Measurements from ENCODE around the gene MYL4.
"Not testable (repeated sequence)": the region's sequence is repeated elsewhere in the genome, so short reads cannot be mapped to it uniquely, and the experiment has no call there.

MYL4 gene

GRCh38 chr17:47208744-47209488, at the start of gene MYL4:
Gene MYL4 (plus strand): TSS chr17:47209348. CDS start chr17:47209423, 75 bp downstream.
- no peak for TF ChIP-seq CTCF (IDR thresholded peaks at IDR 0.05; ENCODE audit: low read depth, low read length, missing control alignments)
- no peak within 1 kb of the TSS for H3K4me3 ChIP-seq (replicated peaks; ENCODE audit: low read depth, low read length)
- DNase-seq (ENCODE audit: extremely low read depth, low read depth), result no peak

GRCh38 chr17:47162013-47162622, 47.0 kb upstream of the MYL4 start:
- DNase-seq (ENCODE audit: extremely low read depth, low read depth), result no peak
- H3K4me3 ChIP-seq (replicated peaks; ENCODE audit: low read depth, low read length), result no peak overlapping the region
- TF ChIP-seq CTCF (IDR thresholded peaks at IDR 0.05; ENCODE audit: low read depth, low read length, missing control alignments), result no peak

GRCh38 chr17:47164263-47164662, 44.9 kb upstream of the MYL4 start:
- DNase-seq (ENCODE audit: extremely low read depth, low read depth), result no peak
- TF ChIP-seq CTCF (IDR thresholded peaks at IDR 0.05; ENCODE audit: low read depth, low read length, missing control alignments), result no peak
- no peak overlapping the region for H3K4me3 ChIP-seq (replicated peaks; ENCODE audit: low read depth, low read length)

GRCh38 chr17:47165137-47165536, 44.0 kb upstream of the MYL4 start:
- no peak overlapping the region for H3K4me3 ChIP-seq (replicated peaks; ENCODE audit: low read depth, low read length)
- no peak for DNase-seq (ENCODE audit: extremely low read depth, low read depth)
- no peak for TF ChIP-seq CTCF (IDR thresholded peaks at IDR 0.05; ENCODE audit: low read depth, low read length, missing control alignments)

- DNase-seq (ENCODE audit: extremely low read depth, low read depth); H3K4me3 ChIP-seq (replicated peaks; ENCODE audit: low read depth, low read length): not testable (repeated sequence)
These were observed 42.3 kb upstream of the MYL4 start for GRCh38 chr17:47166854-47167253.

- H3K4me3 ChIP-seq (replicated peaks; ENCODE audit: low read depth, low read length); DNase-seq (ENCODE audit: extremely low read depth, low read depth): not testable (repeated sequence)
These were observed 40.3 kb upstream of the MYL4 start for GRCh38 chr17:47168896-47169295.

- no peak for TF ChIP-seq CTCF (IDR thresholded peaks at IDR 0.05; ENCODE audit: low read depth, low read length, missing control alignments)
- DNase-seq (ENCODE audit: extremely low read depth, low read depth), result no peak
- no peak overlapping the region for H3K4me3 ChIP-seq (replicated peaks; ENCODE audit: low read depth, low read length)
These were observed 38.4 kb upstream of the MYL4 start for GRCh38 chr17:47170710-47171109.
